GM12878 (cell line): ENCODE measurements around the gene NR2C2AP. TPM values are rescaled to one million over a fixed set of nuclear protein-coding genes. Genes with fewer than 3 reads are reported as not detected.
A peak's percentile ranks its signal among the peaks of the same experiment; 100 is the strongest.

Source experiments
- ATF2 ChIP-seq: IDR thresholded peaks from 2 replicates; pipeline ENCODE4 v1.6.1; 2012; ENCODE audit warnings: low read length, inconsistent platforms
- ATF7 ChIP-seq: fragments of 450-650 bp; IDR thresholded peaks from 2 replicates; pipeline ENCODE4 v1.6.1; 2016; ENCODE audit warnings: low read depth, mild to moderate bottlenecking
- BHLHE40 ChIP-seq, 2 experiments: fragments of 450-650 bp in 1 of 2; IDR thresholded peaks; 2 replicates each; pipeline ENCODE4 v1.6.1; 2011 to 2017; ENCODE audit warnings: low read depth in 2 of 2, borderline replicate concordance in 1 of 2, improper control_type of control experiment in 1 of 2, low read length in 1 of 2, mild to moderate bottlenecking in 1 of 2
- CBX5 ChIP-seq: sonication (generic); IDR thresholded peaks from 2 replicates; pipeline ENCODE4 v1.6.1; 2016; ENCODE audit warnings: low read depth, moderate library complexity, mild to moderate bottlenecking, inconsistent platforms
- EGR1 ChIP-seq, 2 experiments: IDR thresholded peaks; 1 replicate in 1 of 2; 2 replicates in 1 of 2; pipeline ENCODE4 v1.6.1; 2011 to 2012; ENCODE audit warnings: low read depth in 2 of 2, low read length in 2 of 2, borderline replicate concordance in 1 of 2, mild to moderate bottlenecking in 1 of 2, moderate library complexity in 1 of 2
- GATAD2B ChIP-seq: fragments of 450-650 bp; conservative IDR thresholded peaks from 2 replicates; pipeline ENCODE4 v1.6.1; 2017; ENCODE audit warnings: low read depth, mild to moderate bottlenecking, moderate library complexity
- IKZF1 ChIP-seq: fragments of 450-650 bp; conservative IDR thresholded peaks from 2 replicates; pipeline ENCODE4 v1.6.1; 2017; ENCODE audit warnings: antibody characterized with exemption, mild to moderate bottlenecking
- IKZF2 ChIP-seq, 2 experiments: fragments of 450-650 bp; IDR thresholded peaks; 2 replicates each; pipeline ENCODE4 v1.6.1; 2017; ENCODE audit warnings: mild to moderate bottlenecking in 2 of 2, moderate library complexity in 2 of 2
- LARP7 ChIP-seq: fragments of 450-650 bp; IDR thresholded peaks from 2 replicates; pipeline ENCODE4 v1.6.1; 2017; ENCODE audit warnings: mild to moderate bottlenecking
- NR2C2 ChIP-seq: IDR thresholded peaks from 2 replicates; pipeline ENCODE4 v1.6.1; 2011; ENCODE audit warnings: borderline replicate concordance, low read depth; ENCODE audit not compliant: control insufficient read depth, insufficient read length
- POLR2AphosphoS2 ChIP-seq: IDR thresholded peaks from 2 replicates; pipeline ENCODE4 v1.6.1; 2011; ENCODE audit warnings: low read depth, mild to moderate bottlenecking, low read length, improper control_type of control experiment, moderate library complexity
- POLR2AphosphoS5 ChIP-seq: IDR thresholded peaks from 2 replicates; pipeline ENCODE4 v1.6.1; 2011; ENCODE audit warnings: mild to moderate bottlenecking, low read length, inconsistent platforms
- SMARCA5 ChIP-seq: fragments of 450-650 bp; IDR thresholded peaks from 2 replicates; pipeline ENCODE4 v1.6.1; 2017; ENCODE audit warnings: mild to moderate bottlenecking
- SPI1 ChIP-seq: IDR thresholded peaks from 2 replicates; pipeline ENCODE4 v1.6.1; 2011; ENCODE audit warnings: low read depth, mild to moderate bottlenecking, low read length, moderate library complexity, borderline replicate concordance; ENCODE audit not compliant: insufficient read depth
- STAT1 ChIP-seq: fragments of 450-650 bp; conservative IDR thresholded peaks from 2 replicates; pipeline ENCODE4 v1.6.1; 2014; ENCODE audit warnings: antibody characterized with exemption, mild to moderate bottlenecking
- TAF1 ChIP-seq: IDR thresholded peaks from 2 replicates; pipeline ENCODE4 v1.6.1; 2011; ENCODE audit warnings: mild to moderate bottlenecking, low read depth, low read length, borderline replicate concordance
- TARDBP ChIP-seq: IDR thresholded peaks from 2 replicates; pipeline ENCODE4 v1.6.1; 2016; ENCODE audit warnings: borderline replicate concordance
- YY1 ChIP-seq: IDR thresholded peaks from 2 replicates; pipeline ENCODE4 v1.6.1; 2011; ENCODE audit warnings: low read depth, mild to moderate bottlenecking, low read length
- ZNF274 ChIP-seq: IDR thresholded peaks from one replicate; pipeline ENCODE4 v1.8.0; 2011; ENCODE audit not compliant: insufficient read length, insufficient read depth
- polyA plus RNA-seq, 11 experiments: library from polyadenylated mRNA; depleted of rRNA in 4 of 11; unstranded in 6 of 11; stranded (reverse) in 5 of 11; fragments of >200 nt; fragmentation: Nextera tagmentation in 4 of 11; fragmentation: Illumina TruSeq in 1 of 11; extraction: Ambion mirVana in 4 of 11; extraction: Trizol in 1 of 11; gene quantifications; 1 replicate in 1 of 11; 2 replicates in 10 of 11; pipeline versions ENCODE4 v1.2.1 to v1.2.3, GENCODE V29; 2011 to 2016; ENCODE audit warnings: inconsistent platforms in 2 of 11, missing spikeins in 2 of 11, low read depth in 1 of 11
- total RNA-seq, 4 experiments: library from RNA; depleted of rRNA in 3 of 4; stranded (reverse); fragments of >200 nt in 3 of 4; fragmentation: Illumina TruSeq in 1 of 4; extraction: Trizol in 1 of 4; gene quantifications; 2 replicates each; pipeline versions ENCODE4 v1.2.1 to v1.2.3, GENCODE V29; 2013 to 2021
- TF ChIP-seq, protein P1 (sequence below): fragments of 450-650 bp; IDR thresholded peaks from 2 replicates; pipeline ENCODE4 v1.6.1; 2017; ENCODE audit warnings: low read depth, mild to moderate bottlenecking, moderate library complexity
- TF ChIP-seq, protein P2 (sequence below): fragments of 450-650 bp; IDR thresholded peaks from 2 replicates; pipeline ENCODE4 v1.6.1; 2017; ENCODE audit warnings: borderline replicate concordance
- TF ChIP-seq, protein P3 (sequence below): IDR thresholded peaks from 2 replicates; pipeline ENCODE4 v1.6.1; 2011; ENCODE audit warnings: mild to moderate bottlenecking, low read depth, low read length, moderate library complexity; ENCODE audit not compliant: insufficient replicate concordance

The NR2C2AP gene
- total and polyA plus RNA-seq, 10 of the 15 experiments (the other 5 are each of a cell fraction or from before 2014, with no cell fraction given) = 21.5 to 44.8 (median 28.1) TPM

DNA sequence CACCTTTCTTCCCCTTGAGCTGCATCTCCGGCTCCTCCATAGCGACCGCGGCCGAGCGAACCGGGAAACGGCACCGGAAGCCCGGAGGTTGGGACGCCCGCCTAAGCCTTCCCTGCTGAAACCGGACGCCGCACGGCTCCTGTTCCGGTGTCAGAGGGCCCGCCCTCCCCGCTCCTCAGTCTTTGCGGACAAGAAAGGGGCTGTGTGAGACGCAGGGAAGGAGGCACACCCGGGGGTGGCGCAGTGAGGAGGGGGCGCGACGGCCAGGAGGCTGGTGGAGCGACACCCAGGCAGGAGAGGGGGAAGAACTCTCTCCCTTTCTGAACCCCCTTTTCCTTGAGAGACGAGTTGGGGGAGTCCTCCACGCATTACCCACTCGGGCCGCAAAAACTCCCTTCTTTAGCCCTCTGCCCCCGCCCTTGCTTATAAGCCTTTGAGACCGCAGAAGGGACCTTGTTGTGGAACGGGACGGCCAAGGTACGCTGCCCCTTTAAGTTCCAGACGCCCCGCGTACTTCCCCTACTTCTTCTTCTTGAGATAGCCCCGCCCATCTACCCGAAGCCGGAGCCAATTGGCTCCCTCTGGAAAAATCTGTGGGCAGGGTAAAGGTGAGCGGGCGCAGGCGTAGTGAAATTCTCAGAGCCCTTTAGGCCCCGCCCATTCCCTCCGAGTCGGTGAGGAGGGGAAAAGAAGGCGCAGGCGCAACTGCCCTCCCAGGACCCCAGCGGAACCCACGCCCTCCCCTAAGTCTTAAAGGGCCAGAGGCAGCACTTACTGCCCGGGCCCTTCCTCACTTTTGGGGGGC, 10.9 kb downstream of the NR2C2AP start, which contains the start of the genes BORCS8 and RFXANK (continued):
- TF ChIP-seq YY1 (peak; percentile 90), ZNF274 (no peak), ATF2 (no peak; the same call in 1 of the 2 replicates), BHLHE40 (IDR thresholded peaks at IDR 0.05; ENCODE audit: borderline replicate concordance in 1 of 2, low read depth in 2 of 2, low read length in 1 of 2) (peak; percentile 10 to 40; a peak in 2 of 4 replicates), IKZF2 (IDR thresholded peaks at IDR 0.05) (peak in 1 of 2 experiments; percentile 37; a peak in 2 of 4 replicates), POLR2AphosphoS2 (peak; percentile 60; the same call in 1 of the 2 replicates), STAT1 (peak; percentile 98), SPI1 (peak; percentile 25; the same call in 1 of the 2 replicates), EGR1 (IDR thresholded peaks at IDR 0.05; ENCODE audit: borderline replicate concordance in 1 of 2, low read depth in 2 of 2, low read length in 2 of 2) (peak; percentile 43 to 59; a peak in 2 of 3 replicates), LARP7 (peak; percentile 92), SMARCA5 (peak; percentile 79; the same call in 1 of the 2 replicates), TARDBP (peak; percentile 80), POLR2AphosphoS5 (peak; percentile 76), GATAD2B (peak; percentile 54; the same call in 1 of the 2 replicates), TAF1 (peak; percentile 93), ATF7 (no peak), NR2C2 (no peak), IKZF1 (peak; percentile 88), CBX5 (peak; percentile 81; the same call in 1 of the 2 replicates)
- TF ChIP-seq, protein P1, sequence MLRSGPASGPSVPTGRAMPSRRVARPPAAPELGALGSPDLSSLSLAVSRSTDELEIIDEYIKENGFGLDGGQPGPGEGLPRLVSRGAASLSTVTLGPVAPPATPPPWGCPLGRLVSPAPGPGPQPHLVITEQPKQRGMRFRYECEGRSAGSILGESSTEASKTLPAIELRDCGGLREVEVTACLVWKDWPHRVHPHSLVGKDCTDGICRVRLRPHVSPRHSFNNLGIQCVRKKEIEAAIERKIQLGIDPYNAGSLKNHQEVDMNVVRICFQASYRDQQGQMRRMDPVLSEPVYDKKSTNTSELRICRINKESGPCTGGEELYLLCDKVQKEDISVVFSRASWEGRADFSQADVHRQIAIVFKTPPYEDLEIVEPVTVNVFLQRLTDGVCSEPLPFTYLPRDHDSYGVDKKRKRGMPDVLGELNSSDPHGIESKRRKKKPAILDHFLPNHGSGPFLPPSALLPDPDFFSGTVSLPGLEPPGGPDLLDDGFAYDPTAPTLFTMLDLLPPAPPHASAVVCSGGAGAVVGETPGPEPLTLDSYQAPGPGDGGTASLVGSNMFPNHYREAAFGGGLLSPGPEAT = peak; percentile 99
- TF ChIP-seq, protein P2, sequence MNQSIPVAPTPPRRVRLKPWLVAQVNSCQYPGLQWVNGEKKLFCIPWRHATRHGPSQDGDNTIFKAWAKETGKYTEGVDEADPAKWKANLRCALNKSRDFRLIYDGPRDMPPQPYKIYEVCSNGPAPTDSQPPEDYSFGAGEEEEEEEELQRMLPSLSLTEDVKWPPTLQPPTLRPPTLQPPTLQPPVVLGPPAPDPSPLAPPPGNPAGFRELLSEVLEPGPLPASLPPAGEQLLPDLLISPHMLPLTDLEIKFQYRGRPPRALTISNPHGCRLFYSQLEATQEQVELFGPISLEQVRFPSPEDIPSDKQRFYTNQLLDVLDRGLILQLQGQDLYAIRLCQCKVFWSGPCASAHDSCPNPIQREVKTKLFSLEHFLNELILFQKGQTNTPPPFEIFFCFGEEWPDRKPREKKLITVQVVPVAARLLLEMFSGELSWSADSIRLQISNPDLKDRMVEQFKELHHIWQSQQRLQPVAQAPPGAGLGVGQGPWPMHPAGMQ = 0 out of 2 replicates have a peak, but pooled peaks have one; percentile 10
- TF ChIP-seq, protein P3, sequence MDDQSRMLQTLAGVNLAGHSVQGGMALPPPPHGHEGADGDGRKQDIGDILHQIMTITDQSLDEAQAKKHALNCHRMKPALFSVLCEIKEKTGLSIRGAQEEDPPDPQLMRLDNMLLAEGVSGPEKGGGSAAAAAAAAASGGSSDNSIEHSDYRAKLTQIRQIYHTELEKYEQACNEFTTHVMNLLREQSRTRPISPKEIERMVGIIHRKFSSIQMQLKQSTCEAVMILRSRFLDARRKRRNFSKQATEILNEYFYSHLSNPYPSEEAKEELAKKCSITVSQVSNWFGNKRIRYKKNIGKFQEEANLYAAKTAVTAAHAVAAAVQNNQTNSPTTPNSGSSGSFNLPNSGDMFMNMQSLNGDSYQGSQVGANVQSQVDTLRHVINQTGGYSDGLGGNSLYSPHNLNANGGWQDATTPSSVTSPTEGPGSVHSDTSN = peak; percentile 3
